Transverse colon (tissue), 4 donors: Measurements from ENCODE around the gene NEK6. TPM values are rescaled to one million over a fixed set of nuclear protein-coding genes. Genes with fewer than 3 reads are reported as not detected.

Experiments used
- DNase-seq: peaks from one replicate; pipeline ENCODE4 v3.0.0-alpha.2; 2019
- H3K27ac ChIP-seq, 4 donors: fragments of 200-600 bp; sonication (generic); 2 replicates each; pipeline ENCODE4 v1.5.1; 2016 to 2018; ENCODE audit warnings: inconsistent platforms in 4 of 4
- H3K27me3 ChIP-seq: fragments of 200-600 bp; sonication (generic); 2 replicates; pipeline ENCODE4 v1.5.1; 2017; ENCODE audit warnings: inconsistent platforms
- H3K36me3 ChIP-seq, 4 donors: fragments of 200-600 bp; sonication (generic); 2 replicates each; pipeline ENCODE4 v1.5.1; 2017 to 2019; ENCODE audit warnings: inconsistent platforms in 4 of 4
- H3K4me1 ChIP-seq, 4 donors: fragments of 200-600 bp; sonication (generic); 2 replicates each; pipeline ENCODE4 v1.5.1; 2017 to 2020; ENCODE audit warnings: inconsistent platforms in 4 of 4
- H3K4me3 ChIP-seq, 4 donors: fragments of 200-600 bp; sonication (generic); 1 replicate in 1 of 4; 2 replicates in 3 of 4; pipeline versions ENCODE4 v1.5.1 to v1.6.1; 2017 to 2019; ENCODE audit warnings: inconsistent platforms in 4 of 4
- H3K9me3 ChIP-seq, 2 donors: fragments of 200-600 bp; sonication (generic); 2 replicates each; pipeline ENCODE4 v1.5.1; 2017 to 2019; ENCODE audit warnings: inconsistent platforms in 2 of 2
- EP300 ChIP-seq: sonication (generic); formaldehyde crosslinking; IDR thresholded peaks from one replicate; pipeline ENCODE4 v1.6.1; 2017; ENCODE audit warnings: antibody characterized with exemption, low read depth
- POLR2A ChIP-seq: fragments of 450-650 bp; IDR thresholded peaks from one replicate; pipeline ENCODE4 v1.6.1; 2016; ENCODE audit warnings: antibody characterized with exemption, mild to moderate bottlenecking, moderate library complexity
- POLR2AphosphoS5 ChIP-seq, 3 donors: sonication (generic); formaldehyde crosslinking; IDR thresholded peaks; one replicate each; pipeline ENCODE4 v1.6.1; 2016; ENCODE audit warnings: antibody characterized with exemption in 3 of 3
- WGBS, 2 donors: methylation state at CpG; one replicate each; pipeline ENCODE4 v1.1.5; 2018; ENCODE audit warnings: low coverage in 1 of 2; 5-methylcytosine and 5-hydroxymethylcytosine counted together
- in situ Hi-C, 4 donors: fragments of 200-750 bp; cut with MboI; loops; one replicate each; pipeline versions ENCODE4 v1.15.0 to v1.15.1; 2017; ENCODE audit warnings: low sequenced_read_pairs in 3 of 4, low pct_ligation_motif_present in 1 of 4, low pct_unique_long_range_greater_than_20kb in 1 of 4
- intact Hi-C: fragments of 100-400 bp; cut with DNase I; formaldehyde crosslinking; loops from one replicate; pipeline ENCODE4 v1.15.1; 2023; ENCODE audit warnings: low total_unique reads
- total RNA-seq, 4 donors: library from RNA; depleted of rRNA; stranded (reverse); fragments of >200 nt; gene quantifications; one replicate each; pipeline ENCODE4 v1.1.0, GENCODE V29; 2016
- TF ChIP-seq, protein P1 (sequence below), 5 experiments: fragments of 200-600 bp in 3 of 5; fragments of 450-650 bp in 2 of 5; sonication (generic) in 3 of 5; IDR thresholded peaks; 1 replicate in 2 of 5; 2 replicates in 3 of 5; pipeline ENCODE4 v1.5.1; 2016 to 2017; ENCODE audit warnings: antibody characterized with exemption in 5 of 5, inconsistent platforms in 3 of 5, mild to moderate bottlenecking in 2 of 5, moderate library complexity in 1 of 5

NEK6 gene
- total RNA-seq, 4 donors from 2014 or later, result 12.3 to 31.1 (median 21.6) TPM

DNA sequence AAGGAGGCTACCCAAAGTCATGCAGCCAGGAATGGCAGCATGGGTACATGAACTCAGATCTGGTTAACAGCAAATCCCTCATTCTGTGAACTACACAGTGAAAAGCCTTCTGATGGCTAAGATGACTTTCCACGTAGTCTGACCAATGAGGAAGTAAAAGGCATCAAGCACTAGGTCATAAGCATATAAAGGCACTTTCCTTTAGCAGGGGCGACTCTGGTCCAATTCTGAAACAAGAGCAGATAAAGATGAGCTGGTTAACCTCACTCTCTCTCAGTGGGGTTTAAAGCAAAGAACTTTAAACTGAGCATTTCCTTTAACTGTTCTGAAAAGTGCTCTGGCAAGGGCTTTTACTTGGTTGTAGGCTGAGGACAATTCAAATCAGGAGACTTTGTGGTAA lies 136.4 kb downstream of the NEK6 start:
- 57 to 67% methylated on average over 1 to 2 of the region's 2 CpGs for WGBS, 2 donors
- intact Hi-C loops, result no loop called here

DNA sequence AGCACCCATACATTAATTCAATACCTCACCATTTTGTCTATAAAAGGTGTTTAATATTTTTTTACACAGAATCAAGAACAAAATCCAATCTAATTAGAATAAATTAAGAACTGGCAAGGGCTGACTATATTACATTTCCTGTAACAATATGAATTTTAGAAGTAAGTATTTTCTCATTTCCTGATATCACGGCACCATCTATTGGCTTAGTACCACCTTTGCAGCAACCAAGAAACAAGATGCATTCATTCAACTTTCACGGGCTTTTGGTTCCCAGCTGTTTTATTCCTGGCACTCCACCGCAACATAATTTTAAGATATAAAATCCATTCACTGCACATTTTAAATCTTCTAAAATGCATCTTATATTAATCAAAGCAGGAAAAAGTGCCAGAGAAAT lies 136.8 kb downstream of the NEK6 start:
- intact Hi-C loops, result no loop called here
- WGBS, 2 donors, result 80 to 83% methylated on average over 3 of the region's 3 CpGs
- no peak for DNase-seq

More for the DNA sequence above, 136.4 kb downstream of the NEK6 start:
- peaks cover 5 to 32% (median 22%) of the 10 kb centered on the region in 4 donors for H3K4me1 ChIP-seq
- H3K4me3 ChIP-seq, result no peak overlapping the region
- no peak overlapping the region for H3K27ac ChIP-seq
- no peaks in the 10 kb centered on the region for H3K36me3 ChIP-seq
- in situ Hi-C loops, result no loop called here
- no peak for DNase-seq
- H3K9me3 ChIP-seq, result no peaks in the 10 kb centered on the region
- H3K27me3 ChIP-seq, result no peaks in the 10 kb centered on the region
- TF ChIP-seq EP300 (no peak), POLR2A (no peak), POLR2AphosphoS5 (IDR thresholded peaks at IDR 0.05) (no peak)
- TF ChIP-seq, protein P1, sequence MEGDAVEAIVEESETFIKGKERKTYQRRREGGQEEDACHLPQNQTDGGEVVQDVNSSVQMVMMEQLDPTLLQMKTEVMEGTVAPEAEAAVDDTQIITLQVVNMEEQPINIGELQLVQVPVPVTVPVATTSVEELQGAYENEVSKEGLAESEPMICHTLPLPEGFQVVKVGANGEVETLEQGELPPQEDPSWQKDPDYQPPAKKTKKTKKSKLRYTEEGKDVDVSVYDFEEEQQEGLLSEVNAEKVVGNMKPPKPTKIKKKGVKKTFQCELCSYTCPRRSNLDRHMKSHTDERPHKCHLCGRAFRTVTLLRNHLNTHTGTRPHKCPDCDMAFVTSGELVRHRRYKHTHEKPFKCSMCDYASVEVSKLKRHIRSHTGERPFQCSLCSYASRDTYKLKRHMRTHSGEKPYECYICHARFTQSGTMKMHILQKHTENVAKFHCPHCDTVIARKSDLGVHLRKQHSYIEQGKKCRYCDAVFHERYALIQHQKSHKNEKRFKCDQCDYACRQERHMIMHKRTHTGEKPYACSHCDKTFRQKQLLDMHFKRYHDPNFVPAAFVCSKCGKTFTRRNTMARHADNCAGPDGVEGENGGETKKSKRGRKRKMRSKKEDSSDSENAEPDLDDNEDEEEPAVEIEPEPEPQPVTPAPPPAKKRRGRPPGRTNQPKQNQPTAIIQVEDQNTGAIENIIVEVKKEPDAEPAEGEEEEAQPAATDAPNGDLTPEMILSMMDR (IDR thresholded peaks at IDR 0.05), result no peak

GRCh38 chr9:124395826-124396225 lies 138.1 kb downstream of the NEK6 start:
- H3K27me3 ChIP-seq, result no peaks in the 10 kb centered on the region
- 84 to 88% methylated on average over 3 to 4 of the region's 4 CpGs for whole genome bisulfite sequencing, 2 donors
- no peak for TF ChIP-seq EP300
- TF ChIP-seq, protein P1 (IDR thresholded peaks at IDR 0.05), result no peak
- no peak for TF ChIP-seq POLR2AphosphoS5 (IDR thresholded peaks at IDR 0.05)
- no peak for TF ChIP-seq POLR2A
- no peaks in the 10 kb centered on the region for H3K9me3 ChIP-seq
- peaks cover 2 to 25% (median 16%) of the 10 kb centered on the region in 4 donors for H3K4me1 ChIP-seq
- intact Hi-C loops (no loop called here), in situ Hi-C loops (no loop called here)
- no peak overlapping the region for H3K4me3 ChIP-seq
- no peak for DNase-seq
- peaks cover 0 to 1% (median under 1%) of the 10 kb centered on the region in 4 donors for H3K36me3 ChIP-seq
- H3K27ac ChIP-seq, result no peak overlapping the region

More for the DNA sequence above, 136.8 kb downstream of the NEK6 start:
- H3K36me3 ChIP-seq, result no peaks in the 10 kb centered on the region
- H3K9me3 ChIP-seq, result no peaks in the 10 kb centered on the region
- H3K4me3 ChIP-seq, result no peak overlapping the region
- in situ Hi-C loops, result no loop called here
- no peak overlapping the region for H3K27ac ChIP-seq
- H3K27me3 ChIP-seq, result no peaks in the 10 kb centered on the region
- H3K4me1 ChIP-seq, result peaks cover 5 to 32% (median 22%) of the 10 kb centered on the region in 4 donors
- TF ChIP-seq, protein P1 (IDR thresholded peaks at IDR 0.05), result no peak
- TF ChIP-seq POLR2AphosphoS5 (IDR thresholded peaks at IDR 0.05) (no peak), EP300 (no peak), POLR2A (no peak)

- Histone ChIP-seq H3K36me3 (peaks cover 0 to 21% (median 7%) of the 10 kb centered on the region in 4 donors), H3K27me3 (no peaks in the 10 kb centered on the region), H3K9me3 (no peaks in the 10 kb centered on the region), H3K27ac (no peak overlapping the region), H3K4me1 (peaks cover 0 to 12% (median 2%) of the 10 kb centered on the region in 4 donors), H3K4me3 (no peak overlapping the region)
- in situ Hi-C loops (no loop called here), intact Hi-C loops (no loop called here)
- 80 to 84% methylated on average over 7 to 8 of the region's 8 CpGs for WGBS, 2 donors
- TF ChIP-seq EP300 (no peak), POLR2AphosphoS5 (IDR thresholded peaks at IDR 0.05) (no peak), POLR2A (no peak)
- TF ChIP-seq, protein P1 (IDR thresholded peaks at IDR 0.05), result no peak
- no peak for DNase-seq
Measured at GRCh38 chr9:124398191-124398935, 140.6 kb downstream of the NEK6 start.
